H9 (cell line): Measurements from ENCODE around the gene ABHD17C. TPM values are rescaled to one million over a fixed set of nuclear protein-coding genes. Genes with fewer than 3 reads are reported as not detected.
"Not testable (repeated sequence)": the region's sequence is repeated elsewhere in the genome, so short reads cannot be mapped to it uniquely, and the experiment has no call there.

ENCODE experiments used
- DNase-seq: peaks from one replicate; pipeline ENCODE4 v3.0.0-alpha.2; 2017
- H2AFZ ChIP-seq: one replicate; pipeline ENCODE4 v1.6.1; 2013; ENCODE audit warnings: mild to moderate bottlenecking, low read length, control low read depth, moderate library complexity
- H2AK5ac ChIP-seq: 2 replicates; pipeline ENCODE4 v1.6.1; 2013; ENCODE audit warnings: low read length, control low read depth, mixed read lengths; ENCODE audit not compliant: insufficient read length
- H2BK120ac ChIP-seq: one replicate; pipeline ENCODE4 v1.6.1; 2013; ENCODE audit warnings: low read depth, mild to moderate bottlenecking, low read length, control low read depth, inconsistent platforms; ENCODE audit not compliant: poor library complexity, severe bottlenecking
- H2BK12ac ChIP-seq: 2 replicates; pipeline ENCODE4 v1.6.1; 2013; ENCODE audit warnings: low read length, control low read depth, mixed read lengths, low read depth; ENCODE audit not compliant: insufficient read length
- H2BK15ac ChIP-seq: 2 replicates; pipeline ENCODE4 v1.6.1; 2013; ENCODE audit warnings: low read depth, low read length, control low read depth
- H2BK20ac ChIP-seq: one replicate; pipeline ENCODE4 v1.6.1; 2013; ENCODE audit warnings: low read depth, mild to moderate bottlenecking, low read length, control low read depth, inconsistent platforms; ENCODE audit not compliant: poor library complexity, severe bottlenecking
- H2BK5ac ChIP-seq: 2 replicates; pipeline ENCODE4 v1.6.1; 2013; ENCODE audit warnings: low read length, control low read depth, mixed read lengths; ENCODE audit not compliant: insufficient read length
- H3K14ac ChIP-seq: 2 replicates; pipeline ENCODE4 v1.6.1; 2013; ENCODE audit warnings: low read length, control low read depth; ENCODE audit not compliant: insufficient read depth
- H3K18ac ChIP-seq: 2 replicates; pipeline ENCODE4 v1.6.1; 2013; ENCODE audit warnings: low read depth, mild to moderate bottlenecking, mixed read lengths, low read length, control low read depth; ENCODE audit not compliant: insufficient read length
- H3K23ac ChIP-seq: 2 replicates; pipeline ENCODE4 v1.6.1; 2013; ENCODE audit warnings: low read length, control low read depth, mixed read lengths, low read depth; ENCODE audit not compliant: insufficient read length
- H3K23me2 ChIP-seq: 2 replicates; pipeline ENCODE4 v1.6.1; 2013; ENCODE audit warnings: low read depth, mild to moderate bottlenecking, mixed read lengths, low read length, control low read depth; ENCODE audit not compliant: insufficient read length, poor library complexity, severe bottlenecking
- H3K27ac ChIP-seq: 2 replicates; pipeline ENCODE4 v1.5.1; 2013; ENCODE audit warnings: low read length, control low read depth, mixed read lengths, low read depth; ENCODE audit not compliant: insufficient read length
- H3K27me3 ChIP-seq: 2 replicates; pipeline ENCODE4 v1.6.1; 2013; ENCODE audit warnings: low read length, control low read depth, inconsistent platforms; ENCODE audit not compliant: insufficient read depth
- H3K4ac ChIP-seq: 2 replicates; pipeline ENCODE4 v1.6.1; 2013; ENCODE audit warnings: low read depth, mild to moderate bottlenecking, control low read depth, inconsistent platforms, low read length, moderate library complexity
- H3K4me1 ChIP-seq: 2 replicates; pipeline ENCODE4 v1.6.1; 2013; ENCODE audit warnings: low read length, control low read depth, inconsistent platforms; ENCODE audit not compliant: insufficient read depth
- H3K4me2 ChIP-seq: 2 replicates; pipeline ENCODE4 v1.6.1; 2013; ENCODE audit warnings: low read length, control low read depth, mixed read lengths; ENCODE audit not compliant: insufficient read length, insufficient read depth
- H3K56ac ChIP-seq: 2 replicates; pipeline ENCODE4 v1.6.1; 2013; ENCODE audit warnings: low read depth, mild to moderate bottlenecking, mixed read lengths, low read length, control low read depth; ENCODE audit not compliant: insufficient read length
- H3K79me1 ChIP-seq: 2 replicates; pipeline ENCODE4 v1.6.1; 2013; ENCODE audit warnings: low read depth, mild to moderate bottlenecking, moderate library complexity, low read length, control low read depth, inconsistent platforms; ENCODE audit not compliant: insufficient read depth, poor library complexity, severe bottlenecking
- H3K79me2 ChIP-seq: 2 replicates; pipeline ENCODE4 v1.6.1; 2013; ENCODE audit warnings: low read length, control low read depth, inconsistent platforms; ENCODE audit not compliant: insufficient read depth
- H3K9ac ChIP-seq: 2 replicates; pipeline ENCODE4 v1.6.1; 2013; ENCODE audit warnings: low read length, control low read depth, mixed read lengths; ENCODE audit not compliant: insufficient read length; ENCODE audit errors: extremely low read depth
- H3K9me3 ChIP-seq: one replicate; pipeline ENCODE4 v1.6.1; 2013; ENCODE audit warnings: low read depth, low read length, inconsistent platforms; ENCODE audit not compliant: control insufficient read depth
- H3T11ph ChIP-seq: one replicate; pipeline ENCODE4 v1.6.1; 2013; ENCODE audit warnings: mild to moderate bottlenecking, low read length, control low read depth, inconsistent platforms
- H4K20me1 ChIP-seq: one replicate; pipeline ENCODE4 v1.6.1; 2013; ENCODE audit not compliant: control insufficient read depth, insufficient read length, insufficient read depth
- H4K5ac ChIP-seq: 2 replicates; pipeline ENCODE4 v1.6.1; 2013; ENCODE audit warnings: low read depth, mild to moderate bottlenecking, mixed read lengths, low read length, control low read depth; ENCODE audit not compliant: insufficient read length
- H4K8ac ChIP-seq: replicated peaks from 2 replicates; pipeline ENCODE4 v1.6.1; 2013; ENCODE audit warnings: low read length, control low read depth, mixed read lengths, low read depth; ENCODE audit not compliant: insufficient read length
- H4K91ac ChIP-seq: 2 replicates; pipeline ENCODE4 v1.6.1; 2013; ENCODE audit warnings: low read depth, mild to moderate bottlenecking, moderate library complexity, mixed read lengths, low read length, control low read depth; ENCODE audit not compliant: insufficient read length
- H3K27ac Mint-ChIP-seq, 3 experiments: 2 replicates in 2 of 3; 3 replicates in 1 of 3; pipeline ENCODE4 v1.8.0; 2020 to 2021; ENCODE audit warnings: mixed read lengths in 3 of 3, mild to moderate bottlenecking in 1 of 3, moderate library complexity in 1 of 3
- H3K27me3 Mint-ChIP-seq: 2 replicates; pipeline ENCODE4 v1.8.0; 2021; ENCODE audit warnings: low read depth, mild to moderate bottlenecking, moderate library complexity, mixed read lengths
- H3K36me3 Mint-ChIP-seq, 3 experiments: 2 replicates in 2 of 3; 3 replicates in 1 of 3; pipeline ENCODE4 v1.8.0; 2020 to 2021; ENCODE audit warnings: low read depth in 3 of 3, mixed read lengths in 3 of 3; ENCODE audit not compliant: insufficient read depth in 1 of 3
- H3K4me1 Mint-ChIP-seq, 2 experiments: 2 replicates each; pipeline ENCODE4 v1.8.0; 2020; ENCODE audit warnings: mixed read lengths in 2 of 2
- H3K4me3 Mint-ChIP-seq, 2 experiments: 2 replicates in 1 of 2; 3 replicates in 1 of 2; pipeline ENCODE4 v1.8.0; 2020 to 2021; ENCODE audit warnings: mild to moderate bottlenecking in 2 of 2, mixed read lengths in 2 of 2, moderate library complexity in 1 of 2
- H3K9me3 Mint-ChIP-seq, 2 experiments: 2 replicates in 1 of 2; 3 replicates in 1 of 2; pipeline ENCODE4 v1.8.0; 2020; ENCODE audit warnings: mild to moderate bottlenecking in 2 of 2, mixed read lengths in 2 of 2, moderate library complexity in 1 of 2
- CTCF ChIP-seq: fragments of 200-600 bp; sonication (generic); conservative IDR thresholded peaks from 3 replicates; pipeline ENCODE4 v1.8.0; 2021; ENCODE audit warnings: antibody characterized with exemption, mild to moderate bottlenecking
- WGBS: extraction: QIAGEN DNeasy Blood & Tissue Kit; methylation state at CpG from one replicate; pipeline ENCODE4 v1.1.7; 2013; ENCODE audit warnings: missing lambda C conversion rate, low lambda C conversion rate, mixed read lengths; ENCODE audit not compliant: insufficient read length; ENCODE audit errors: extremely low coverage; 5-methylcytosine and 5-hydroxymethylcytosine counted together
- total RNA-seq: library from RNA; stranded (reverse); gene quantifications from 2 replicates; pipeline ENCODE4 v1.2.1, GENCODE V29; 2021

The ABHD17C gene
- total RNA-seq, 1 experiment from 2014 or later, result 21.5 TPM

- TF ChIP-seq CTCF, result no peak
- no peak overlapping the region for H3K4me3 Mint-ChIP-seq
- no peak overlapping the region for H3K4me2 ChIP-seq
These were observed 66.6 kb downstream of the ABHD17C start for GRCh38 chr15:80761754-80762153.

GRCh38 chr15:80763235-80763634, 68.1 kb downstream of the ABHD17C start:
- H3K27ac Mint-ChIP-seq, H3K27me3 Mint-ChIP-seq: not testable (repeated sequence)

More at GRCh38 chr15:80761754-80762153, 66.6 kb downstream of the ABHD17C start:
- Histone ChIP-seq H3K4ac (no peak overlapping the region), H3K18ac (no peak overlapping the region), H2AK5ac (no peak overlapping the region), H4K8ac (no peak overlapping the region), H2BK12ac (no peak overlapping the region), H3K56ac (no peak overlapping the region), H3K23ac (no peak overlapping the region), H4K91ac (no peak overlapping the region), H2BK5ac (no peak overlapping the region), H3K9me3 (no peaks in the 10 kb centered on the region), H2BK20ac (no peak overlapping the region), H4K5ac (no peak overlapping the region), H4K20me1 (no peaks in the 10 kb centered on the region), H3K27me3 (no peaks in the 10 kb centered on the region), H3K9ac (no peak overlapping the region), H3K27ac (no peak overlapping the region), H2BK15ac (no peak overlapping the region), H3K23me2 (no peaks in the 10 kb centered on the region), H3K79me2 (no peaks in the 10 kb centered on the region), H3K14ac (no peak overlapping the region), H2AFZ (no peak overlapping the region), H3K4me1 (no peaks in the 10 kb centered on the region), H3T11ph (no peak overlapping the region), H3K79me1 (no peaks in the 10 kb centered on the region), H2BK120ac (no peak overlapping the region)
- peaks cover 0 to under 1% of the 10 kb centered on the region in 2 experiments; a peak in 2 of 4 replicates for H3K4me1 Mint-ChIP-seq
- no peak overlapping the region; a peak in 1 of 7 replicates for H3K27ac Mint-ChIP-seq
- no peaks in the 10 kb centered on the region; a peak in 1 of 7 replicates for H3K36me3 Mint-ChIP-seq
- no peaks in the 10 kb centered on the region for H3K9me3 Mint-ChIP-seq
- WGBS, result no CpG with 5 or more reads among the region's 6 CpGs
- no peaks in the 10 kb centered on the region for H3K27me3 Mint-ChIP-seq
- no peak for DNase-seq

More at GRCh38 chr15:80763235-80763634, 68.1 kb downstream of the ABHD17C start:
- no CpG with 5 or more reads among the region's 3 CpGs for whole genome bisulfite sequencing
- not testable (repeated sequence) for H2BK5ac ChIP-seq, H2BK20ac ChIP-seq, H3K36me3 Mint-ChIP-seq, DNase-seq, H3K23me2 ChIP-seq, H3K9me3 Mint-ChIP-seq, H3K27ac ChIP-seq, H4K8ac ChIP-seq, H3K9me3 ChIP-seq, H4K20me1 ChIP-seq, H4K91ac ChIP-seq, H3K79me2 ChIP-seq, H3K23ac ChIP-seq, H3K27me3 ChIP-seq, H2AK5ac ChIP-seq, H3K4me1 Mint-ChIP-seq, H2BK12ac ChIP-seq, H3K79me1 ChIP-seq, H3K9ac ChIP-seq, H3T11ph ChIP-seq, H2BK15ac ChIP-seq, H3K4me1 ChIP-seq, H3K18ac ChIP-seq, H2AFZ ChIP-seq, H4K5ac ChIP-seq, H3K4me3 Mint-ChIP-seq, H3K14ac ChIP-seq, H2BK120ac ChIP-seq, H3K56ac ChIP-seq, H3K4ac ChIP-seq, H3K4me2 ChIP-seq
